ENCODE results near the gene GPC3.

GRCh38 chrX:133633162-133633561 is 352.2 kb downstream of the GPC3 start:
- TF ChIP-seq TAF1 (IDR thresholded peaks at IDR 0.05; ENCODE audit: borderline replicate concordance, low read depth, low read length) (no peak), CTCF (IDR thresholded peaks at IDR 0.05) (no peak), JUND (IDR thresholded peaks at IDR 0.05) (no peak), EZH2phosphoT487 (IDR thresholded peaks at IDR 0.05; ENCODE audit: borderline replicate concordance, low read depth) (no peak), RAD21 (IDR thresholded peaks at IDR 0.05; ENCODE audit: low read length) (no peak), RXRA (IDR thresholded peaks at IDR 0.05; ENCODE audit: borderline replicate concordance, low read depth) (no peak), TEAD4 (IDR thresholded peaks at IDR 0.05; ENCODE audit: borderline replicate concordance, insufficient read depth) (no peak), FOSL2 (IDR thresholded peaks at IDR 0.05; ENCODE audit: borderline replicate concordance, low read depth) (no peak), GABPA (IDR thresholded peaks at IDR 0.05; ENCODE audit: low read depth) (no peak), CHD2 (IDR thresholded peaks at IDR 0.05; ENCODE audit: low read length, partially characterized antibody) (no peak)
- TF ChIP-seq, protein P1, sequence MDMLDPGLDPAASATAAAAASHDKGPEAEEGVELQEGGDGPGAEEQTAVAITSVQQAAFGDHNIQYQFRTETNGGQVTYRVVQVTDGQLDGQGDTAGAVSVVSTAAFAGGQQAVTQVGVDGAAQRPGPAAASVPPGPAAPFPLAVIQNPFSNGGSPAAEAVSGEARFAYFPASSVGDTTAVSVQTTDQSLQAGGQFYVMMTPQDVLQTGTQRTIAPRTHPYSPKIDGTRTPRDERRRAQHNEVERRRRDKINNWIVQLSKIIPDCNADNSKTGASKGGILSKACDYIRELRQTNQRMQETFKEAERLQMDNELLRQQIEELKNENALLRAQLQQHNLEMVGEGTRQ (IDR thresholded peaks at IDR 0.05; ENCODE audit: borderline replicate concordance, low read depth, low read length), result no peak
- TF ChIP-seq, protein P2, sequence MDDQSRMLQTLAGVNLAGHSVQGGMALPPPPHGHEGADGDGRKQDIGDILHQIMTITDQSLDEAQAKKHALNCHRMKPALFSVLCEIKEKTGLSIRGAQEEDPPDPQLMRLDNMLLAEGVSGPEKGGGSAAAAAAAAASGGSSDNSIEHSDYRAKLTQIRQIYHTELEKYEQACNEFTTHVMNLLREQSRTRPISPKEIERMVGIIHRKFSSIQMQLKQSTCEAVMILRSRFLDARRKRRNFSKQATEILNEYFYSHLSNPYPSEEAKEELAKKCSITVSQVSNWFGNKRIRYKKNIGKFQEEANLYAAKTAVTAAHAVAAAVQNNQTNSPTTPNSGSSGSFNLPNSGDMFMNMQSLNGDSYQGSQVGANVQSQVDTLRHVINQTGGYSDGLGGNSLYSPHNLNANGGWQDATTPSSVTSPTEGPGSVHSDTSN (IDR thresholded peaks at IDR 0.05), result no peak
- TF ChIP-seq, protein P3, sequence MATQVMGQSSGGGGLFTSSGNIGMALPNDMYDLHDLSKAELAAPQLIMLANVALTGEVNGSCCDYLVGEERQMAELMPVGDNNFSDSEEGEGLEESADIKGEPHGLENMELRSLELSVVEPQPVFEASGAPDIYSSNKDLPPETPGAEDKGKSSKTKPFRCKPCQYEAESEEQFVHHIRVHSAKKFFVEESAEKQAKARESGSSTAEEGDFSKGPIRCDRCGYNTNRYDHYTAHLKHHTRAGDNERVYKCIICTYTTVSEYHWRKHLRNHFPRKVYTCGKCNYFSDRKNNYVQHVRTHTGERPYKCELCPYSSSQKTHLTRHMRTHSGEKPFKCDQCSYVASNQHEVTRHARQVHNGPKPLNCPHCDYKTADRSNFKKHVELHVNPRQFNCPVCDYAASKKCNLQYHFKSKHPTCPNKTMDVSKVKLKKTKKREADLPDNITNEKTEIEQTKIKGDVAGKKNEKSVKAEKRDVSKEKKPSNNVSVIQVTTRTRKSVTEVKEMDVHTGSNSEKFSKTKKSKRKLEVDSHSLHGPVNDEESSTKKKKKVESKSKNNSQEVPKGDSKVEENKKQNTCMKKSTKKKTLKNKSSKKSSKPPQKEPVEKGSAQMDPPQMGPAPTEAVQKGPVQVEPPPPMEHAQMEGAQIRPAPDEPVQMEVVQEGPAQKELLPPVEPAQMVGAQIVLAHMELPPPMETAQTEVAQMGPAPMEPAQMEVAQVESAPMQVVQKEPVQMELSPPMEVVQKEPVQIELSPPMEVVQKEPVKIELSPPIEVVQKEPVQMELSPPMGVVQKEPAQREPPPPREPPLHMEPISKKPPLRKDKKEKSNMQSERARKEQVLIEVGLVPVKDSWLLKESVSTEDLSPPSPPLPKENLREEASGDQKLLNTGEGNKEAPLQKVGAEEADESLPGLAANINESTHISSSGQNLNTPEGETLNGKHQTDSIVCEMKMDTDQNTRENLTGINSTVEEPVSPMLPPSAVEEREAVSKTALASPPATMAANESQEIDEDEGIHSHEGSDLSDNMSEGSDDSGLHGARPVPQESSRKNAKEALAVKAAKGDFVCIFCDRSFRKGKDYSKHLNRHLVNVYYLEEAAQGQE (IDR thresholded peaks at IDR 0.05; ENCODE audit: low read depth, low read length), result no peak

Data from SK-N-SH (cell line).